HG03097 (cell line): Measurements from ENCODE around the gene MAB21L4.

Experiments used
- ATAC-seq: cut with Tn5 transposase; IDR thresholded peaks from one replicate; pipeline ENCODE4 v1.9.1; 2021; ENCODE audit not compliant: unreplicated experiment, low FRiP score

The MAB21L4 gene

DNA sequence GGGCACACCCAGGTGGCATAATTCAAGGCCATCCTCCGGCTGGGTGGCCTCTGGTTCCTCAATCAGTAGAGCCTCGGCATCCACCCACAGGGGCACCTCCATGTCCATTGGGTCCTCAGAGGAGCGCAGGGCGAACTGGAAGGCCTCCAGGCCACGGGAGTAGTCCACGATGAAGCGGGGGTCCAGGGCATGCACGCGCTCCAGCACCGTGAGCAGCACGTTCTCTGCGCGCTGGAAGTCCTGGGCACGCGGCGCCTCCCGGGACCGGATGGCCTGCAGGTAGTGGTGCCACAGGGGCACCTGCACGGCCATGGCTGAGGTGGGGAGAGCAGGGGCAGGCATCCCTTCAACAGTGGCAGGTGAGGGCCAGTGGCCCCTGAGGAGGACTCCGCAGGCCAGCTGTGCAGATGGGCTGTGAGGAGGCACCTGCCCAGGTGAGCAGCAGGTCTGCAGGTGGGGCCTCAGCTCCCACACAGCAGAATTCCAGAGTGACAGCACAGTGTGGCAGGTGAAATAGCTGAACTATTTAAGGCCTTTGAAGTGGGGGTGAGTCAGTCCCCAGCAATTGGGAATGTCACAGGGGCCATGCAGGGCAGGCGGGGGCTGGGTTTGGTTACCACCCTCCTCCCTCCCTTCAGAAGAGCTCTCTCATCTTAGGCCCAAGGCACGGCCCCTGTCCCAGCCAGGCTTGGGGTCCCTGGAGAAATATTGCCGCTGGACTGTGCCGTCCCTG lies at the start of gene MAB21L4:
MAB21L4 (minus strand) TSS at position 501 of the 733 bp plus-strand sequence; CDS start at position 342, 159 bp downstream.
- ATAC-seq: no peak

DNA sequence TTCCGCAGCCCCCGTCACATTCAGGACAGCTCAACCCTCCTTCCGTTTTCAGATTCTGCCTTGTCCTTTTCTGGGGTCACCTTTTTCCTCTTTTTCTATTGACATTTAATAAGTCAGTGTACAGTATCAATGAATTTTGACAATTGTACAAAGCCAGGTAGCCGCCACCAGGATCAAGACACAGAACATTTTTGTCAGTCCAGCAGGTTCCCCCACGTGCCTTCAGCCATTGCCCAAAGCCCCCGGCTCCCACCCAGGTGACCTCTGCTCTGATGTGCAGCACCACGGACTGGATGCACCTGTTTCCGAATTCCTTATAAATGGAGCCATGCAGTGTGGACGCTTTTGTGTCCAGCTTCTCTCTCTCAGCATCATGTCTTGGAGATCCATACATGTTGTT lies 40.1 kb upstream of the MAB21L4 start:
- no peak for ATAC-seq

DNA sequence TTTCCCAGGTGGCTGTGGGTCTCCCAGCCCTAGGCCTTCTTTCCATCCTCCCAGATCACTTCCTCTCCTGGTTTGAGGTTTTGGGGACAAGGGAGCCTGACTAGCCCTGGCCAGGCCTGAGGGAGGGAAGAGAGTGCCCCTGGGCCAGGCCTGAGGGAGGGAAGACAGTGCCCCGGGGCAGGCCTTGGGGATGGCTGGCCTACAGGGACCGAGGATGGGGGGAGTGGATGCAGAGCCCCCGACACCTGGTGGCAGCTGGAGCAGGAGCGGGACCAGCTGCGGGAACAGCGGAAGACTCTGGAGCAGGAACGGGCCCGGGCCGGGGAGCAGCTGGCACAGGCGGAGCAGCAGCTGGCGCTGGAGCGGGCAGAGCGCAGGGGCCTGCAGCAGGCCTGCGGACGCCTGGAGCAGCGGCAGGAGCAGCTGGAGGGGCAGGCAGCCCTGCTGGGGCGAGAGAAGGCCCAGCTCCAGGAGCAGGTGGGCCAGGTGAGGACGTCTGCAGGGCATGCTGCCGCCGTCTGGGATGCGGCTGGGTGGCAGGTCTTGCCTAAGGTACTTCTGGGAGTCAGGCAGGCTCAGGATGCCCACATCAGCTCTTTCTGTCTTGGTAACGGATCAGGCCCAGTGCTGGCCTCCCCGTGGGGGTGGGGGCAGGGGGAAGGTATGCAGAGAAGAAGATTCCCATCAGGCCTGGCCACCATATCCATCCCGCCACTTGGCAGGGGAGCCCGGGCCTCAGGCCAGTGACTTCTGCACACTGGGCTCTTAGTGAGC lies 39.3 kb upstream of the MAB21L4 start:
- no peak for ATAC-seq

DNA sequence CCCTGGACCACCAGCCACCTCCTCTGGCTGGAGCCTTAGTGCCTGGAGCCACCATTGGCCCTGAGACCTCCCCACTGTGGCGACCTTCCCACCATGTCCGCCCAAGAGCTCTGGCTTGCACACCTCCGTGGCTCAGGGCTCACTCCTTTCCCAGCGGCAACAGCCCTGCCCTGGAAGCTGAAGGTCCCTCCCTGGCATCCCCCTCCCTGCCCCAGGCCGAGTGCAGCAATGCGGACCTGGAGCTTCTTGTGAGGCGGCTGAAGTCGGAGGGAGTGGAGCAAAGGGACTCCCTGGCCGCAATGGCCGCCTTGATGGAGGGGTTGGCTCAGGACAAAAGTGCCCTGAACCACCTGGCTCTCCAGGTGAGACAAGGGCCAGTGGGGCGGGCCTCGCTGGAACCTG lies 38.7 kb upstream of the MAB21L4 start:
- ATAC-seq: no peak

DNA sequence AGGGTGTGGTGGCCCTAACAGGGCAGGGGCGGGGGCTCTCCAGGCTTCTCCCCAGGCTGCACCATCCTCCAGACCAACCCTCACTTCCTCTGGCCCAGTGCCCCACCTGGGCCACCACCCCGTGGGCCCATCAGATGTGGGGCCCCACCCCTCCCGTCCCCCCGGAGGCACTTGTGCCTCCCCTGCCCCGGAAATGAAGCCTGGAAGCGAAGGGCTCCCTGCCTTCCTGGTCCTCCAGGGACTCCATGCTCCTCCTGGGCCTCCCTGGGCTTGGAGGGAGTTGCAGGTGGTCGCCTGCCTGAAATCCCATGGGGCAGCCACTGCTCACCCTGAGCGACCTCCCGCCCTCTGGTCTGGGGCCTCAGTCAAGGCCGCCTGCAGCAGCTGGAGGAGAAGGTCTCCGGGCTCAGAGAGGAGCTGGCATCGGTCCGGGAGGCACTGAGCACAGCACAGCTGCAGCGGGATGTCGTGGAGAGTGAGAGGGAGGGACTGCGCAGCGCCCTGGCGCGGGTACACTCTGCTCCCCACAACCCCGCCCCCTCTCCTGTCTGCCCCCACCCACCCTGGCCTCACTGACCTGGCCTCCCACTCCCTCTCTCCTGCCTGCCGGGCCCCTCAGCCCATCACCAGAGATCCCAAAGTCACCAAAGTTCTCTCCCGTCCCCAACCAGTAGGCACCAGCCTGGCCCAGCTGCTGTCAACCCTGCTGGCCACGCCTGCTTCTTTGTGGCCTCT lies 38.2 kb upstream of the MAB21L4 start:
- ATAC-seq: no peak

DNA sequence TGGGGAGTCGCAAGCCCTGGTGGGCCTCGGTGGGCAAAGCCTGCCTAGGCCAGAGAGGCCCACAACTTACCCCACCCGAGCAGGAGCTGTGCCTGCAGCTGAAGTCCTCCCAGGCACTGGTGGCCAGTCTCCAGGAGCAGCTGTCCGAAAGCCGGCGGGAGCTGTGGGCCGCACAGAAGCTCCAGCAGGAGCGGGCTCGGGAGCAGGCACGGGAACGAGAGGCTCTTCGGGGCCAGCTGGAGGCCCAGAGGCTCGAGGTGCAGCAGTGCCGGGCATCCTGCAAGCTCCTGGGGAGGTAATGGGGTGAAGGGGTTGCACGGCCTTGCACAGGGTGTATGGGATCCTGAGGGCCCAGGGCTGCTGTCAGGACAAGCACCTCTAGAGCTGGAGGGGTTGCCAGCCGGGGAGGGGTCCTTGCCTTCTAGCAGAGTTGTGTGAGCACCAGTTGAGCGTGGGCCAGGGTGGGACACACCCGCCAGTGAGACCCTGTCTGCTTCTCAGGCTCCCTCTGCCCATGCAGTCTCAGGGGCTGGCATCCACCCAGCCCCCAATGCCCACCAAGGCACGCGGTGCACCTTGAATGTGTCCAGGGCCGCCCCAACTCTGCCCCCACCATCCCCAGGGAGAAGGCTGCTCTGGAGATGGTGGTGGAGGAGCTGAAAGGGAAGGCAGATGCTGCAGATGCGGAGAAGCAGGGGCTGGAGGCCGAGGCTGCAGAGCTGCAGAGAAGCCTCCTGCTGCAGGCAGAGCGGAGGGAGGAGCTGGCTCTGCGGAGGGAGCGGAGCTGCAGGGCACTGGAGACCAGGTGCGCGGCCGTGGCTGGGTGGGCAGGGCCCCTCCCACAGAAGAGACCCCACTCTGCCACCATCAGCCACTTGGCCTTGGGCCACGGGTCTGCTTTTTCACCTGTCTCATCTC lies 37.4 kb upstream of the MAB21L4 start:
- no peak for ATAC-seq

DNA sequence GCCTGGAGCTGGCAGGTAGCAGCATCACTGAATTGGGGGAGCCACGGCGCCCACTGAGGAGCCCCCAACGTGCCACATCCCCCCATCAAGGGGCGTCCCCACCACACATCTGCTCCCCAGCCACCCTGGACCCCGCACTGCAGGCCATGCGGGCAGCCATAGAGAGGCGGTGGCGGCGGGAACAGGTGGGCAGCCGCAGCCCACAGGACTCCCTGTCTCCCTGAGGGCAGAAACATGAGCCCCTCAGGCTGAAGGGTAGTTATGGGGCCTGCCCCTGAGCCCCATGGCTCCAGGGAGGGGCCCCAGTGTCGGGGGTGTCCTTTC lies 36.7 kb upstream of the MAB21L4 start:
- no peak for ATAC-seq

DNA sequence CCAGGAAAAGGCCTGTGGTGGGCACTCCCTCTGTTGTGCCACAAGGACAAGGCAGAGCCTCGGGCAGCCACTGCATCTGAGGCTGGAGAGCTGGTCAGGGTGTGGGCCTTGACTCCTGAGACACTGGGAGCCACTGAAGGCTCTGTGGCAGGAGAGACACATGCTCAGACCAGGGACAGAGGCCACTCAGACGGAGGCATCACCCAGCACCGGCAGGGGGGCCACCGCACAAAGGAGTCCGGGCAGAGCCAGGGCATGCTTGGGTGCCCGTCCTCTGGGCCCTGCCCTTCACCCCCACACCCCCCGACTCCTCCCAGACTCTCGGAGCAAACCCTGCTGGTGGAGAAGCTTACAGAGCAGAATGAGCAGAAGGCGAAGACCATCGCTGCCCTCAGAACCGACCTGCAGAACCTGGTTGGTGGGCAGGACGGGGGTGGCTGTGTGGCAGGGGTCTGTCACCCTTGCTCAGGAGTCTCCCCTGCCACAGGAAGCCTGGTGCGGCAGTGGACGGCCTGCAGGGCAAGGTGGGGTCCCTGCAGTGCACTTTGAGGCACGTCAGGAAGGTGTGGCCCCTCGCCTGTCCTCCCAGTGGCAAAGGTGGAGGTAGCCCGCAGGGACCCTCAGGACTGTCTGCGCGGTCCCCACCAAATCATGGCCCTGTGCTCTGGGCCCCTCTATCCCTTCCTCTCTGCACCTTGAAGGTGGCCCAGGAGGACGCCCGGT lies 36.2 kb upstream of the MAB21L4 start:
- ATAC-seq: no peak

DNA sequence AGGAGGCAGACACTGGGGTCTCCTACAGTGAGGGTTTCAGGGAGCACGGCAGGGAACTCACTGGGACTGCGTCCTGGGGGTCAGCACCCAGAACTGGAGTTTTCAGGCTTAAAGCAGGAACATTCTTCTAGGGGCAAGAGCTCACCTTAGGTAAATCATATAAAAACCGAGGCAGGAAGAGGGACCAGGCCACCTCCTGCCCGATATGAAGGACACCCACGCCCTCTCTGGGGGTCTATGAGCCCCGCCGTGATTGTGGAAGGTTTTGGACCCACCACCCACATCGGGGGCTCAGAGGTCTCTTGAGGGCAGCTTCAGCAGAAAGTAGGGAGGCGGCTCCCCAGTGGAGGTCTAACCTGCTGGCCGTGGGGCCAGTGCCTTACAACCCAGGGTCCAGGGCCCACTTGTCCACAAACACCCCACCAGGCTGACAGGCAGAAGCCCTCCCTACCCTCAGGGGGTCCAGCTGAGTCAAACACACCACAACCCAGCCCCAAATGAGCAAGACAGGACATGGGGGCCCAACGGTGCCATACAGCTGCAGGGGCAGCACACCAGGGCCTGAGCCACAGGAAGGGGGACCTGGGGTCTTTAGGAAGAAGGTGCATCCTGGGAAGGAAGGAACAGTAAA lies 35.5 kb upstream of the MAB21L4 start:
- no peak for ATAC-seq

DNA sequence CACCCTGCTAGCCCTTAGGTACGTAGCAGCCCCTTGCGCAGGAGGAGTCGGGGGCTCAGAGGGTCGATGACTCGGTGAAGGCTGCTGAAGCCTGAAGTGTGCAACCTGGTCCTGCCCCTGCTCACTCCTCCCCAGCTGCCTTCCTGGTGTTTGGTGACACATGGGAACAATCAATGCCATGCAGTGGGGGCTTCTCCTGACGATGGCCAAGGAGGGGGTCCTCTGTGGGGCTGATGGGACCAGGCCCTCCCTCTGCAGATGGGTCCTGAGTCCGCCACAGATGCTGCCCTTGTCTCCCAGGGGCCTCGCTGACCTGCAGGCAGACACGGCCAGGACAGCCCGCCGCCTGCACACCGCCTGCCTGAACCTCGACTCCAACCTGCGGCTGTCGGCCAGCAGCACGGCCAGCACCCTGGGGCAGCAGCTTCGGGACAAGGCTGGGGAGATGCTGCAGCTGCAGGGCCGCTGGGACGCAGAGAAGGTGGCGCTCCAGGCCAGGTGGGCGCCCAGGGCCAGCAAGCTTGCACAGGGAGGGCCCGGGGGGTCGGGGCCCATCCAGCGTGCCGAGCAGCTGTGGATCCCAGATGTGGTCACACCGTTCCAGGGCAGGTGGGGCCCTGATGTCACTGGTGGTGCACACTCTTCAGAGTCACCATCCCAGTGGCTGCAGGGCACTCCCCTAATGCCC lies 34.8 kb upstream of the MAB21L4 start:
- no peak for ATAC-seq

DNA sequence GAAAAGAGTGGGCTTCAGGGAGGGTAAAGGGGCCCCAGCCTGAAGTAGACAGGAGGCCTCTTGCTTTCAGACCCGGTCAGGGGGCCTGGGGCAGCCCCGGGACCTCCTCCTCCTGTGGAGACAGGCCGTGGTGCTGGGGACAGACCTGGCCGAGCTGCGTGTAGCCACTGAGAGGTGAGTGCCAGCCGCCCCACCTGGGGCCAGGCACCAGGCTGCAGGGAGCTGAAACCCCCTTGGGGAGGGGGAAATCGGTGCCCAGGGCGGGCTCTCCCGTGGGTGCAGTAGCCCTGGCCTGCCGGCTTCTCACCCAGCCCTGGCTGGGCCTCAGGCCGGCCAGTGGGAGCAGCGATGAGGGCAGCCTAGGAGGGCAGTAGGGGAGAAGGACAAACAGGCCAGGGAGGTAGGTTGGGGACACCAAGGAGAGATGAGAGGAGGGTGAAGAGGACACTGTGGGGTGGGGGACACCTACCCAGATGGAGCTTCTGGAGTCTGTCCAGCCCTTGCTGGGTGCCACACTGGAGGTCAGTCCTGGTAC lies 34.2 kb upstream of the MAB21L4 start:
- ATAC-seq: no peak

DNA sequence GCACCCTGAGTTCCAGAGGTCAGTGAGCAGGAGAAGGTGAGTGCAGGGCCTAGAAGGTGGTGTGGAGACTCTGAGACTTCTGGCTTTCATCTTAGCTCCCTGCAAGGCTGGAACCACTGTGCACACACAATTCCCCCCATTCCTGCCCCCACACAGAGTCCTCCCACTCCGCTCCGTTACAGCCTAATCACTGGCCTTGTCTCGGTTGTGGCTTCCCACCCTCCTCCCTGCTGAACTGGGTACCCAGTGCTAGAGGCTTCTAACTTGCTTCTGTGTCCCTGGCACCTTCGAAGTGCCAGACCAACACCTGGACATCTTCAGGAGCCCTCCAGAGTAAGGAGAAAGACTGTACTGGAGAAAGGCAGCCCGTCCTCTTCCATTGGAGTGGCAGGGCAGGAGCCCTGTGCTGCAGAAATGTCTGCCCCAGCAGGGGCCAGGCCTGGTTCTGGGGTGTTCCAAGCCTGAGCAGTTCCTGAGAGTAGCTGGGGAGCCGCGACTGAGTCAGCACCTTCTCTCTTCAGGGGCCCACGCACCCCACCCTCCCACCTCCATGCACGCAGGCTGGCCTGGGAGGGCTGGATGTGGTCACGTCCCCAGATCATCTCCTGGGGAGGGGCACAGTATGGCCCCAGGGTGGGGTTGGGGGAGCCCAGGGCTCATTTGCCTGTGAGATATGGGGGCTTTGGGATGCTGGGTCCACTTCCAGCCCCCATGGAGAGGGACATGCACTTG lies 33.6 kb upstream of the MAB21L4 start:
- no peak for ATAC-seq

DNA sequence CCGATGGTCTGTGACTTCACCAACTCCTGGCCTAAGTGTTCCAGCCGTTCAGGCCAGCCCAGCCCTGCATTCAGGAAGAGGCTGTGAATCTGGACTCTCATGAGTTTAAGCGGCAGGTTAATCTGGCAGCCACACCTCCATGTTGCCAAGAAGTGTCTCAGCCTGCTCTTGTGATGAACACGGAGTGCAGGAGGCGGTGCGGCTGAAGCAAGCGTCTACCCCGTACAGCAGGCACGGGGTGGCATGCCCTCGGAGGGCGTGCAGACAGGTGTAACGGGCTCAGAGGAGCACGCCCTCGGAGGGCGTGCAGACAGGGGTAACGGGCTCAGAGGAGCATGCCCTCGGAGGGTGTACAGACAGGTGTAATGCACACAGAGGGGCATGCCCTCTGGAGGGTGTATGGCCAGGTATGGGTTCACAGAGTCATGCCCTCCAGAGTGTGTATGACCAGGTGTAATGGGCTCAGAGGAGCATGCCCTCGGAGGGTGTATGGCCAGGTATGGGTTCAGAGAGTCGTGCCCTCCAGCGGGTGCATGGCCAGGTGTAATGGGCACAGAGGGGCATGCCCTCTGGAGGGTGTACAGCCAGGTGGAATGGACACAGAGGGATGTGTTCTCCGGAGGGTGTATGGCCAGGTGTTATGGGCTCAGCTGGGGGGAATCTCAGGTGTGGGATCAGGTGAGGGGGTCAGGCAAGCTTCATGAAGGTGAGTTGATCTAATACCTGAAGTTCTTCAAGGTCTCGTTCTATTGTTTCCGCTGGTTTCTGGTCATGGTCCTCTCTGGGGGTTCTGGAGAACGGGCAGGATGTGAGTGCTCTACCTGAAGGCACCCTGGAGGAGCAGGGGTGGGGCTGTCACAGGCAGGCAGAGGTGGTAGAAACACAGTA lies 32.8 kb upstream of the MAB21L4 start:
- ATAC-seq: no peak

DNA sequence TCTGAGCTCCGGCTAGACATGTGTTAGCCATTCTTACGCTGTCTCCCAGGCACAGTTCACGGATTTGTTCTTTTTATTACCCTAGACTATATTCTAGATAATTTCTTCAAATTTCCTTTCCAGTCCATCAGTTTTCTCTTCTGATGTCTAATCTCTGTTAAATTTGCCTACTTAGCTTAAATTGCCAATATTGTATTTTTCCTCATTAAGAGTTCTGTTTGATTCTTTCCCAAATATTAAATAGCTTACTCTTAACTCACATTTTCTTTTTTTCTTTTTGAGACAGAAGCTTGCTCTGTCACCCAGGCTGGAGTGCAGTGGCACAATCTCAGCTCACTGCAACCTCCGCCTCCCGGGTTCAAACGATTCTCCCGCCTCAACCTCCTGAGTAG lies 31.4 kb upstream of the MAB21L4 start:
- no peak for ATAC-seq

DNA sequence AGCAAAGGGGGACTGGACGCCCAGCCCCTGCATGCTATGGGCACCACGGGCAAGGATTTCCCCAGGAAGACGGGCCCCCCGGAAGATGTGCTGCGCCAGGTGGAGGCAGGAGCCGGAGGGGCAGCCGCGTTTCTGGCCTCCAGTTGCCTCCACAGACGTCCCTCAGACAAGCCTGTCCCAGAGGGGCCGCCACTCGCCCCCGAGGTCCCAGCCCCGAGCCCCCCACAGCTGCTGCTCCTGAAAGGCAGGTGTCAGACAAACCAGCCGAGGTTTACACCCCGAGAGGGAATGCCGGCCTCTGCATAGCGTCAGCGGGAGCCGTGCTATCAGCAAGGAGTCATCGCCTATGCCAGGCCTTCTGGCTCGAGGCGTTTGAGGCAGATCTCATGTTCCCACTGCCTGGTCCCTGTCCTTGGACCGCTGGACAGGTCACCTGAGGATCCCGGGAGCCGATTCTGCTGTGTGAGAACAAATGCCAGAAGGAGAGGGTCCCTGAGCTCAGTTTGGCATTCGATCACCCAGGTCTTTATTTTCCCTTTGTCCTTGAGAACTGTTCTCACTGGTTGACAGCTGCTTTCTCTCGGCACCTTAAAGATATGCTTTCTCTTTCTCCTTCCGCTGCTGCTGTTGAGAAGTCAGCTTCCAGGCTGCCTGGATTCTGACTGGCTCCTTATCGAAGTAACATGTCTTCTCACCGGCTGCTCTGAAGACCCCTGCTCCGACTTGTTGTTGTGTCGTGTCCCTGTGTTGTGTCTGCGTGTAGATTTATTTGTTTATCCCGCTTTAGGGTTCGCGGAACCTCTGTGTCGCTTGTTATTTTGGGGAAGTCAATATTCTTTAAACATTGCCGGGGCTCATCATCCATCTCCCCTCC lies 30.8 kb upstream of the MAB21L4 start:
- ATAC-seq: no peak
